HG03521 (cell line): Measurements from ENCODE around the gene ARIH2.
A peak's percentile ranks its signal among the peaks of the same experiment; 100 is the strongest.
"Not testable (repeated sequence)": the region's sequence is repeated elsewhere in the genome, so short reads cannot be mapped to it uniquely, and the experiment has no call there.

ENCODE experiments used
- ATAC-seq: cut with Tn5 transposase; IDR thresholded peaks from one replicate; pipeline ENCODE4 v1.9.1; 2021; ENCODE audit warnings: mild to moderate bottlenecking, moderate library complexity; ENCODE audit not compliant: unreplicated experiment

The ARIH2 gene

DNA sequence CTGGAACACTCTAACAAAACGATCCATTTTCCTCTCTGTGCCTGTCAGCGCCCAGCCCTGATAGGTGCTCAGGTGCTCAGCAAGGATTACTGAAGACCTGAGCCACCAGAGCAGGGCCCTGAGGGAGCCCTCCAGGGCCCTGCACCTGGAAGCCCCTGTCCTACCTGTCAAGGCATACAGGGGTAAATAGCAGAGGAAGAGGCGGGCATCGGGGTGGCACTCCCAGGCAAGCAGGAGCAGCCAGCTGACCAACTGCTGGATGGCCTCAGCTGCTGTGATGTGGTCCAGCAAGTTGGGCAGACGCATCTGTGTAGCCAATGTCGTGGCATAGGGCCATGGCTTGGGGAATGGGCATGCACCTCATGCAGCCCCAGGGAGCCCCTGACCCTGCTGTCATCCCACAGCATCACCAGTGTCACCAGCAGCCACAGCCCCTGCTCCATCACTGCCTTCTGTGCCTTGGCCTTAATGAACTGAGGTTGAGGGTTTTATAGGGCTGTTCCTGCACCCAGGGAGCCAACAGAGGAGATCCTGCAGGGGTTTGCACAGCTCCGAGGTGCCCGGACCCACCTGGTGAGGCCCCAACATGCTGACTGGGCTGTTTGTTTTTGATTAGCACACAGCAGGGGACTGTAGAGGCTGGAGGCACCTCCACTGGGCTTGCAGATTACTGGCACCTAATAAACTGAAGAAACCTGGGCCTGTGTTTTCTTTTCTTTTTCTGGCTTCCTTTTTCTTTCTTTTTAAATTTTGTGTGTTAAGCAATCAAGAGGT is 80.6 kb downstream of the ARIH2 start:
- ATAC-seq = no peak

- no peak for ATAC-seq
Observed at GRCh38 chr3:49001155-49001554, 82.5 kb downstream of the ARIH2 start.

- ATAC-seq = no peak
Observed at GRCh38 chr3:49004352-49005302, 86.0 kb downstream of the ARIH2 start.

- no peak for ATAC-seq
Observed at GRCh38 chr3:49005303-49005680, 86.7 kb downstream of the ARIH2 start.

GRCh38 chr3:49005998-49006397 is 87.4 kb downstream of the ARIH2 start:
- no peak for ATAC-seq

- ATAC-seq = no peak
Observed at GRCh38 chr3:49006408-49007067, 87.9 kb downstream of the ARIH2 start.

DNA sequence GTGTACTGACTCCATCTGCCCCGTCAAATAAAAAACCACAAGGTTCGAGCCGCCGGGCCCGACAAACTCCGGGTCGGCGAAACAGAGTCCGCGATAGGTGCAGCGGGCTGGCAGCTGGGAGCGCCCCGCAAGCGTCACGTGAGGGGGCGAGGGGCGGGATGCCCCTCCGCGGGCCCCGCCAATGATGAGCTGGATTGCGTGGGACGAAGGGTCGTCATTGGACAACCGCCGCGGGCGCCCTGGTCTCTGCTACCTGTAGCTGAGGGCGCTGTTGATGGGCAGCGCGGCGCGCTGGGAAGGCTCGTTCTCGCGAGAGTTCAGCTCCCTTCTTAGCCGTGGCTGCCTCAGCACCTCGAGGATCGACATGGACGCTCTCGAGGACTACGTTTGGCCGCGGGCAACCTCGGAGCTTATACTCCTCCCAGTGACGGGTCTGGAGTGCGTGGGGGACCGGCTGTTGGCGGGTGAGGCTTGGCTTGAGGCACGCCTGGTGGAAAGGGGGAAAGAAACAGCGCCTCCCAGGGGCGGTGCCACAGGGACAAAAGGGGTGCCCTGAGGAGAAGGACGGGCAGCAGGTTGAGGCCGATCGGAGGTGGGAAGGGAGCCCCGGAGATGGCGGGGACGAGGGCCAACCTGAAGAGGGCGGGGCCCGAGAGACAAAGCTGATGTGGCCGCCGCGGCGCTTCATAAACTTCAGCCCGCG is 88.6 kb downstream of the ARIH2 start, which contains the start of gene WDR6:
WDR6 (plus strand) TSS at position 324 of the 703 bp plus-strand sequence; CDS start at position 365, 41 bp downstream.
- peak; percentile 88 for ATAC-seq

GRCh38 chr3:49007771-49008528 is 89.3 kb downstream of the ARIH2 start:
- peak; percentile 23 for ATAC-seq

DNA sequence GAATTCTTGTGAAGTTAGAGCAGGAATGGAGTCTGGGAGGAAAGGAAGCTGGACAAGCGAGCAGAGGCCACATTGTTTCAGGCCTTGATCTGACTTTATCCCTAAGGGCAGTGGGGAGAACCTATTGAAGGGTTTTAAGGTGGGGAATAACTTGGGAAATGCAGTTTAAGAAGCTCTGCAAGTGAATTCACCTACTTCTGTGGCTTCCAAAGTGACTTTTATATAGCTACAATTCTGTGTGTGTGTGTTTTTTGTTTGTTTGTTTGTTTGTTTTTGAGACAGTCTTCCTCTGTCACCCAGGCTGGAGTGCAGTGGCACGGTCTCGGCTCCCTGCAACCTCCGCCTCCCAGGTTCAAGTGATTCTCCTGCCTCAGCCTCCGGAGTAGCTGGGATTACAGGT is 90.0 kb downstream of the ARIH2 start:
- ATAC-seq = not testable (repeated sequence)

- ATAC-seq = no peak
Observed at GRCh38 chr3:49009396-49009795, 90.8 kb downstream of the ARIH2 start.

DNA sequence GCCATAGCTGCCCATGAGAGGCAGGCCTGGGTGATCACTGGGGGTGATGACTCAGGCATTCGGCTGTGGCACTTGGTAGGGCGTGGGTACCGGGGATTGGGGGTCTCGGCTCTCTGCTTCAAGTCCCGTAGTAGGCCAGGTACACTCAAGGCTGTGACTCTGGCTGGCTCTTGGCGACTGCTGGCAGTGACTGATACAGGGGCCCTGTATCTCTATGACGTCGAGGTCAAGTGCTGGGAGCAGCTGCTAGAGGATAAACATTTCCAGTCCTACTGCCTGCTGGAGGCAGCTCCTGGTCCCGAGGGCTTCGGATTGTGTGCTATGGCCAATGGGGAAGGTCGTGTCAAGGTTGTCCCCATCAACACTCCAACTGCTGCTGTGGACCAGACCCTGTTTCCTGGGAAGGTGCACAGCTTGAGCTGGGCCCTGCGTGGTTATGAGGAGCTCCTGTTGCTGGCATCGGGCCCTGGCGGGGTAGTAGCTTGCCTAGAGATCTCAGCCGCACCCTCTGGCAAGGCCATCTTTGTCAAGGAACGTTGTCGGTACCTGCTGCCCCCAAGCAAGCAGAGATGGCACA is 93.9 kb downstream of the ARIH2 start:
- no peak for ATAC-seq

GRCh38 chr3:49013113-49013737 is 94.6 kb downstream of the ARIH2 start:
- ATAC-seq = no peak

GRCh38 chr3:49013738-49014660 is 95.4 kb downstream of the ARIH2 start:
- no peak for ATAC-seq

DNA sequence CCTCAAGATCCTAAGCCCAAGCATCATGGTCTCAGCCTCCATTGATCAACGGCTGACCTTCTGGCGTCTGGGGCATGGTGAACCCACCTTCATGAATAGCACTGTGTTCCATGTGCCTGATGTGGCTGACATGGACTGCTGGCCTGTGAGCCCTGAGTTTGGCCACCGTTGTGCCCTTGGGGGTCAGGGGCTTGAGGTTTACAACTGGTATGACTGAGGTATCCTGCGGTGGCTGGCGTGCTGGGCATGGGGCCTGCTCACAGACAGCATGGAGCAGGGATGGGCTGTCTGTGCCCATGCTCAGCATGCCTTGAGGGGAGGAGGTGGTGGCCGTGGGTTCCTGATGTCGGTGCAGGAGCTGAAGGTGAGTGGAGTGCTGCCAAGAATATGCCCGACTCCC is 96.4 kb downstream of the ARIH2 start:
- ATAC-seq = no peak

DNA sequence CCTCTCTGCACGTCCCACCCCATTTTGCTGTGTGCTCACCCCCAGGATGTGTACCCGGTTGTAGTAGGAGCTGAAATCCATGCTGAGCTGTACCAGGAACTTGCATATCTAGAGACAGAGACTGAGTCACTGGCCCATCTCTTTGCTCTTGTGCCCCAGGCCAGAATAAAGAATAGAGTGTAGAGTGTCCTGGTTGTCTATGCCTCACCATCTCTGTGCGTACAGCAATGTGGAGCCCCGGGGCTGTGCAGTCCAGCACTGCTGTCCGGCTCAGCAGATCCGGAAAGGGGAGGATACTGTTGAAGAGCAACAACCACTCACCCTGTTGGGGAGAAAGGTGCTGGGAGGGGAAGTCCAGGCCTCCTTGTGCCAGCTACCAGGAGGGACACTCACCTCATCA is 97.1 kb downstream of the ARIH2 start:
- no peak for ATAC-seq

DNA sequence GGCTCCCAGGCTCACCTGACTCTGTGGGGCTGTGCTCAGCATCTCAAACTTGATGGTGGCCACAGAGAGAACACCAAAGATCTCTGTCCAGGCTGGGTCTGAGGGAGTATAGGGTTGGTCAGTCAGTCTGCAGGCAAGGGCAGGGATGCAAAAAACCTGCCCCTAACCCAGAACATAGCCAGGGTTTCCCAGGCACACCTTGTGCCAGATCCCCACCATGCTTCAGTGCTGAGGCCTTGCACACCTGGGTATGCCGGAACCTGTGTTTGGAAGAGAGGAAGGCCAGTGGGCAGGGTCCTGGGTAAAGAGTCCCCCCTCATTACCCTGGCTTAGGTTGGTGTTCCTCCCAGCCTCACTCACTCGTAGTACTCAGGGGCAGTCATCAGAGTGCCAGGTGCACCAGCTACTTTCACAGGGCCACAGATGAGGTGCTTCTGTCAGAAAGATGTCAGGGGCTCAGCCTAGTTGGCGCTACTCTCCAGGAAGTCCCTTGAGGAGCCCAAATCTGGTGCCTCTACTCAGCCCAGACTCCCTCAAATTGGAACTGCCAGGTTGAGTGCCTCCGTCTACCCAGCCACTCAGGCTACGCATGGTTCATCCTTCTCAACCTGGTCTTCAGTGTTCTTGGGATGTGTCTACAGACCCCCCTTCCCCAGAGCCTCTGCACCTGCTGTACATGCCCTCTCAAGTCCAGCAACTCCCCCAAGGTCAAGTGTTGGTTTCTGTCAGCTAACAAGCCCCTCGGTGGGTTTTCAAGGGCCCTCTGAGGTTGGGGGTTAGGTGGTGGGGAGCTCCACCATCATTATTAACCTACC is 98.0 kb downstream of the ARIH2 start:
- no peak for ATAC-seq
